GM19238 (cell line): ENCODE data around the gene SPDYA.
"Not testable (repeated sequence)": the region's sequence is repeated elsewhere in the genome, so short reads cannot be mapped to it uniquely, and the experiment has no call there.

Experiments used
- DNase-seq: peaks from one replicate; pipeline ENCODE4 v3.0.0; 2011; ENCODE audit warnings: low spot score; ENCODE audit not compliant: insufficient read length

SPDYA gene

DNA sequence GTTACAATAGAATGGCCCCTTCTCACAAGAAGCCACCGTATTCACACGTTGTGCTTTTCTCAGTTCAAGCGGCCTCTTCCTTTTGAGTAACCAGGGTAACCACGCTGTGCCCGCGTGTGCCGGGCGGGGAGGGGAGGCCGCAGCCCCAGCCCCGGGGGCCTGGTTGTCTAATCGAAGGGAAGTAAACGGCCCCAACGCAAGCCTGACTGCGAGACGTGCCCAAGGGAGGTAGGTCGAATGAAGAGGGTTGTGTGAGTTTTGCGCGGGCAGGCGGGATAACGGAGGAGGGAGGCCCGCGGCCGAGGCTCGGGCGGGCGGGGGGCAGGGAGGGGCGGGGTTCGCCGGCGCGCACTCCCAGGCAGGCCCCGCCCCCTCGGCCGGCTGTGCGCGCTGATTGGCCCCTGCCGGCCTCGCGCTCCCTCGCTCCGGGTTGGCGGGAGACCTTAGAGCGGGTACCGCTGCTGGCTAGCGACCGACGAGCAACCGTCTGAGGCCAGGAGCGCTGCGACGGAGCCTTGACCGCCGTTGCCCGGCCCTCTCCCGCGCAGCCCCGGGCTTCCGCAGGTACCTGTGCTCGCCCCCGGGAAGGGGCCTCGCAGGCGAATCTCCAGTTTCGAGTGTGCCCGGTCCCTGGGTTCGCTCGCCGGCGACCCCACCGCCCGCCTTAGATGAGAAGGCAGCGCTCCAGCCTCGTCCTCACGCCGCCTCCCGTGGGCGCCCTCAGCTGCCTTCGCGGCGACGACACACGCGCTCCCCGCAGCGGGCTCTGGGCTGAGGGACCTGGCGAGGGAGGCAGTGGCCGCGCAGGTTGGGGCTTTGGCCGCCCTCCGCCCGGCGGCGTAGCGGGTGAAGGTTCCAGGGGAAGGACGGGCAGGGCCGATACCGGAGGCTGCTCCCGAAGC, at the start of gene SPDYA:
Gene SPDYA, plus strand, starts transcription at position 451 of the 902 bp plus-strand sequence. CDS start 5,181 bp downstream, outside the sequence.
- DNase-seq, result peak; percentile 74

DNA sequence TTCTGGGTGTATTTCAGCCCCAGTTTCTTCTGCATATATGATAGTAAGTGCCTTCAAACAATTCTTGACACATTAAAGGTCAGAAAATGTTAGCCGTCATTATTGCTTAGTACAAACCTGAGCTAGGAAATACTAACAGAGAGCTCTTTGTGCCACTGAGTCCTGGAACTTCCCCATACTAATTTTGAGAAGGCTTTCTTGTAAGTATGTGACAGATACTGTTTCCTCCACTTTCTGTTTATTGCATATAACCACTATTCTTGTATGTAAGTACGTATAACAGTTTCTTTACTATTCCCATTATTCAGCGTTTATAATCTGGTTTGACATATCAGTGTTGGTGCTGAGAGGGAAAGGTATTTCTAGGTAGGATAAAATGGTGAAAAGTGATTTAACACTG, 49.2 kb upstream of the SPDYA start:
- DNase-seq, result no peak

DNA sequence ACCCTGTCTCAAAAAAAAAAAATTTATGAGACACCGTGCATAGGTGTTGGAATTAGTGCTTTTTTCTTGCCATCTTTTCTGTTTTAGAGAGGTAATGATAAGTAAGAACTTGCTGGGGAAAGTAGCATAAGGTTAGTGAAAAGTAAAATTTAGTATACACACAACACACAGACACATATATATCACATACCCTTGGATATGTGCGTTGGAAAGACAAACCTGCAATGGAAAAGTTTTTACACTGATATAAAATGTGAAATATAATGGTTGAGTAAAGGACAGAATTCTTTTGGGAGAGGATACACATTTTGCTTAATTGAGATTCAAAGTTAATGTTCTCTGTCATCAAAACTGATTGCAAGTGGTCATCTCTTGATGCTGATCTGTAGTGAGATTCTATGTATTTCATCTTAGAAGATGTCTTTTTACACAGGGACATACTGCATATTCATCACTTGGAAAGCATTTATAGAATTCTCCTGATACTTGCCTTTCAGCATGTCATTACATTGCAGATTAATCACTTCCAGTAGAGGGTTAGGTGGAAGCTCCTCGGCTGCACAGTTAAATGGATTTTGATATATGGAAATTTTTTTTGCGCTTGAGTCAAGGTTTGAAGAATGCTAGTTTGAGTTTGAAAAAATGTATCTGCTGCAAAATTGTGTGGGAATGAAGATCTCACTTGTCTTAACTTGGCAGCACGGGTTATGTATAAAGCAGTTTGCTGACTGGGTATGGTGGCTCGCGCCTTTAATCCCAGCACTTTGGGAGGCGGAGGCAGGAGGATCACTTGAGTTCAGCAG, 45.5 kb upstream of the SPDYA start:
- DNase-seq, result no peak

DNA sequence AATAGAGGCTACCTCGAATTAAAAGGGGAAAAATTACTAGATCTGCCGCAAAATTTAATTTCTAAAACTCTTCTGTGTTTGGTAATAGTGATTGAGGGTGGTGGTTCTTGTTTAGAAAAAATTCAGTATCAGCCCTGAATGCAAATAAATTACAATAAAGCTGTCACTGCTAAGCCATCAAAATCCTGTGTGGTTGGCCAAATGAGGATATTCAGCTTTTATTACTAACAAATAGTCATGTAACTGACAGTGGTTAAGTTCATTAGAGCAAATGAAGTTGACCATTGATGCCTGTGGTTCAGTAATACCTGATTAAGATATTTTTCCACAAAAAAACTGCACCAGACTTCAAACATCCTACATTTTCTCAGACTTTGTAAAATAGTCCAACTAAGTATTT, 44.6 kb upstream of the SPDYA start:
- DNase-seq, result no peak

DNA sequence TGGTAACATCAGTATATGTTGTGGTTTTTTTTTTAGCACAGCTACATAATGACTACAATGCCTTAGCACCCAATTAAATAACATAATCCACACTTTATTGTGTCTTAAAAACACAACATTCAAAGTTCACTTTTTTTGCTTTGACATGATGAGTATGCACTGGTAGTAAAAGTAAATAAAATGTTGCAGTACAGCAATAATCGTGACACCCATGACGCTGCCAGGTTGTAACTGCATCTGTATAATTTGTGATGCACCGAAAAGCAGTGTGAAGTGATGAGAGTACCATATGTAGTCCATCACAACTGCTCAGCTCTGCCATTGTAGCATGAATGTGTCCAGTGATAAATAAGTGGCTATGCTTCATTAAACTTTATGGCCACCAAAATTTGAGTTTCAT, 43.3 kb upstream of the SPDYA start:
- DNase-seq, result no peak

DNA sequence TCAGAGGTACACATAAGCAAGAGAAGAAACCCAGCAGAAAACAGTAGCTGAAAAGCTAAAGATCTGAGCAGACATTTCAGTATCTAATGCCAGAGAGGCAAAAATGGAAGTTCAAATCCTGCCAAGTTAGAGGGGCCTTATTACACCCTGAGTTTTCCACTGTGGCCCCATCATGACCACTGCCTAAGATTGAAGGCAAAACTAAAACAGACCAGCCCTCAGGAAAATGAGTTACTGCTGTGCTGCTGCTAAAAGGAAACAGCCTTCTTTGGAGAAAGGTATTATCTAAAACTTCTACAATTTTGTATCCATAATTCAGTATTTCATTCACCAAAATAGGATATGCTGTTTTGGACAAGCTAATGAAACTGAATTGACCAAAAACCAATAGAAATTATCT, 42.2 kb upstream of the SPDYA start:
- no peak for DNase-seq

DNA sequence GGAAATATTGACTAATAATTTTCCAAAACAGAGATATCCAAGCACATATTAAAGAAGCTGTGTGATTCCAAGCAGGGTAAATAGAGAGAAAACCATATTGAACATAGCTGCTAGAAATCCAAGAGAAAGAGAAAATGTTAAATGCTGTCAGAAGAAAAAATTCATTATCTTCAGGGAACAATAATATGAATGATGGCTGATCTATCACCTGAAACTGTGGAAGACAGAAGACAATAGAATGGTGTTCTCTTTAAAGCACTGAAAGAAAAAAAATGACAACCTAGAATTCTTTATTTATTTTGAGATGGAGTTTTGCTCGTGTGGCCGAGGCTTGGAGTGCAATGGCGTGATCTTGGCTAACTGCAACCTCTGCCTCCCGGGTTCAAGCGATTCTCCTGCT, 41.7 kb upstream of the SPDYA start:
- DNase-seq, result no peak

DNA sequence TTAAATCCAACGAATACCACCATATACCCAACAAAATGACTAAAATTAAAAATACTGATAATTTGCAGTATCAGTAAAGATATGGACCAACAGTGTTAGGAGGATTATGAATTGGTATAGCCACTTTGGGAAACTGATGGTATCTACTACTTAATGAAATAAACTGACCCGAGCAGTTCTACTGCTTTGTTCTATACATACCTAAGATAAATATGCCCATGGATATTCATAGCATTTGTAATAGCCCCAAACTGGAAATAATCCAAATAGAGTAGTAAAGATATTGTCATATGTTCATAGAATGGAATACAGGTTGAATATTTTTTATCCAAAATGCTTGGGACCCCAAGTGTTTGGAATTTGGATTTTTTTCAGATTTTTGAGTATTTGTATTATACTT, 38.3 kb upstream of the SPDYA start:
- no peak for DNase-seq

DNA sequence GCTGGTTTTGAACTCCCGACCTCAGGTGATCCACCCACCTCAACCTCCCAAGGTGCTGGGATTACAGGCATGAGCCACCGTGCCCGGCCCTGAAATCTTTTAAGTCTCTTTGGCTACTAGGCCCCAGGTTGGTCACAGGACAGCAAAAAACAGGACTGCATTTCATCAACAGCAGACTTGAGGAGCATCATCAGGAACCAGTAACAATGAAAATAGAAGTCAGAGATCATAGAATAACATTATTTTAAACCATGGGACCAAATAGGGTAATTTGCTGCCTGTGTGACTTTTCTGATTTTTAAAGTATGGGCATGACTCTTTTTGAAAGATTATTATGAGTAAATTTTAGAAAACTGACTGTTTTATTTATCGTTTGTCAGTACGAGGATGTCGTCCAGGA, 34.2 kb upstream of the SPDYA start:
- no peak for DNase-seq

DNA sequence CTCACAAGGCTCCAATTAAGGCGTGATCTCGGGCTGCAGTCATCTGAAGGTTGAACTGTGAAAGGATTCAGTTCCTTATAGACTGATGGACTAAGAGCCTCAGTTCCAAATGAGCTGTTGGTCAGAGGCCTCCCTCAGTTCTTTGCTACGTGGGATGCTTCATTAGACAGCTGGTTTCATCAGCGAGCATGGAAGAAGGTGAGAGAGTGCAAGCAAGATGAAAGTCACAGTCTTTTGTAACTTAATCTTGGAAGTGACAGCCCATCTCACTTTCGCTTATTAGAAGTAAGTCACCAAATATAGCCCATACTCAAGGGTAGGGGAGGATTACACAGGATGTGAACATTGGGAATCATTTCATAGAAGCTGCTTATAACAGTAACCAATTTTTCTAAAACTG, 32.2 kb upstream of the SPDYA start:
- DNase-seq, result no peak

DNA sequence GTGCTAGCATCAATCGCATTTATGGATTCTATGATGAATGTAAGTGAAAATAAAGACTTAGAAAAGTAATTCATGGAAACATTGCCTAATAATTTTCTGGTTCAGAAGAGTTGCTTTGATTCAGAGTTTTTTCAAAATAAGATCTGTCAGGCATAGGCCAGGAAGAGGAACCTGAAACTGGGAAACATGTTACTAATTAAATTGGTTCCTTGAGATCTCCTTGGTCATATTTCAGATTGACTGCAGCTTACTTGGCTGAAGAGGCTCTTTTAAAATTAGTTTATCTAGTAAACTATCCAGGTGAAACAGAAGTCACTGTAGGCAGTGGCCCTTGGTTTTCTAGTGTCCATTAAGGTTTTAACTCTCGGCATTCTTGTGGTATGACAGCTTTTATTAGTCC, 31.6 kb upstream of the SPDYA start:
- no peak for DNase-seq

DNA sequence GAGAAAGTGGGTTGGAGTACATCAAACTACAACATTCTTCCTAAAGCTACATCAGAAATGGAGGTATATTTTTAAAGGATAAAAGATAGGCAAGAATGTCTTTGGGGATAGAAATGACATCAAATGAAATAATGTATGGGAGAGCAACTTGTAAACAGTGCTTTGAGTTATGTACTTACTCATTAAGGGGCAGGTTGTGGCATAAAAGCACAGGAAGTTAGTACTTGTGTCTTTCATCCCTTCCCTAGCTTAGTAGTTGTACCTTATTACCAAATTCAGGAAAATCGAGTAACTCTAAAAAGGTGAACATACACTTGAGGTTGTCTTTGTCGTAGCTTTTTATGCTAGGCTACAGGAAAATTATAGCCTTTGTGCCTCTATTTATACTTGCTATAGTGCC, 30.1 kb upstream of the SPDYA start:
- DNase-seq, result no peak

DNA sequence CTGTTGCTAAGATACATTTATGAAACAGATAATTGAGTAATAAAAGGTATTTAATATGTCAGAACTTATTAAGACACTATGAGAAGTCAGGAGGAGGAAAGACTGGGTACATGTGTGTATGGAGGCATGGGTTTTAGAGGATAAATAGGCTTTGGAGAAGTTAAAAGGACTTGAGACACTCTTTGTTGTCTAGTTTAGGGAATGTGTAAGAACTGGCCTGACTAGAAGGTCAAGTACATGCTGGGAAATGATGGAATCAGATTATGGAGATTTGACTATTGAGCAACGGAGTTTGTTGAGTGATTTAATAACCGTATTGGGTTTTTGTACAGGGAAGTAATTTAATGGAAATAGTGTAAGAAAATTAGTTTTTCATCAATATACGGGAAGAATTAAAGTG, 28.2 kb upstream of the SPDYA start:
- no peak for DNase-seq

DNA sequence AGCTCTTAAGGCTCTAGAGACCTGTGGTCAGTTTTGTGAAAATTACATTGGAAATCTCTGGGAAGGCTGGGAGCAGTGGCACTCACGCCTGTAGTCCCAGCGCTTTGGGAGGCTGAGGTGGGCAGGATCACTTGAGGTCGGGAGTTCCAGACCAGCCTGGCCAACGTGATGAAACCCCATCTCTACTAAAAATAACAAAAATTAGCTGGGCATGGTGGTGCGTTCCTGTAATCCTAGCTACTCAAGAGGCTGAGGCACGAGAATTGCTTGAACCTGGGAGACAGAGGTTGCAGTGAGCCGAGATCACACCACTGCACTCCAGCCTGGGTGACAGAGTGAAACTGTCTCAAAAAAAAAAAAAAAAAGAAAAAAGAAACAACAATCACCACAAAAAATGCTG, 26.1 kb upstream of the SPDYA start:
- not testable (repeated sequence) for DNase-seq

DNA sequence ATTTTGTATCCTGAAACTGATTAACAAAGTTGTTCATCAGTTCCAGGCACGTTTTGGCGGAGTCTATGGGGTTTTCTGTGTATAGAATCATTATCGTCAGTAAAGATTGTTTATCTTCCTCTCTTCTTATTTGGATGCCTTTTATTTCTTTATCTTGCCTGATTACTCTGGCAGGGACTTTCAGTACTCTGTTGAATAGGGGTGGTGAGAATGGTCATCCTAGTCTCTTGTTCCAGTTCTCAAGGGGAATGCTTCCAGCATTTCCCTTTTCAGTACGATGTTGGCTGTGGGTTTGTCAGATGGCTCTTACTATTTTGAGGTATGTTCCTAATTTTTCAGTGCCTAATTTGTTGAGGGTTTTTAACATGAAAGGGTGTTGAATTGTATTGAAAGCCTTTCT, 14.0 kb upstream of the SPDYA start:
- DNase-seq, result no peak

DNA sequence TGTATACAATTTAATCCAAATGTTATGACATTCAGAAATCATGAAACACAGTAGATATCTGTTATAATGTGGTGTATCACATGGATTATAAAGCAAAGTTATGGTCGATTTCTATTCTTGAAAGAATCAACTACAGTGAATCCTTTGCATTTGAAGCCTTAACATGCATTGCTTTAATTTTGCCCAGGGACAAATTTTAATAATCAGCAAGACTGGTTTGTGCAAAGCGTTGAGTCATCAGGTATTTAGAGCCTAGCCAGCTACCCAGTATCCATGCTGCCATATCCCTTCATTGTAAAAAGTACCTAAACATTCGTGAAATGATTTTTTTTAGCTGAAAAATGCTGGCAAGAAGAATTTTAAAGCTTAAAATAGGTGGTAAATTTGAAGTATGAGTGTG, 8.9 kb upstream of the SPDYA start:
- DNase-seq, result no peak

DNA sequence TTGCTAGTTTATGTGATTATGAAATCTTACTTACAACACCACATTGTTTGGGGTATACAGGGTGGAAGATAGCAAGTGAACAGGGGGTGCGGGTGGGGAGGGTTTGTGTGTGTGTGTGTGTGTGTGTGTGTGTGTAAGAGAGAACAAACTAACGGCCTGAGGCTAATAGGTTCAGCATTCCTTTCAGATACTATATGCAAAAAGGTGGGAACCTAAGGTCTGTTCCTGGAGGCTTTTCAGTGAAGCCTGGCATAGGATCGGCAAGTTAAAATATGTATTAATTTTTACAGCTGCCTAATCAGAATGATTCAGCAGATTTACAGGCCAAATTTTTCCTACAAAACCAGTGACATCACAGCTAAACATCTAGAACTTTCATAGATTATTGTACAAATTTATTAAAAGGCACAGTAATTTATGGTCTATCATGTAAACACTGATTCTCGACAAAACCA, 7.6 kb upstream of the SPDYA start:
- no peak for DNase-seq

DNA sequence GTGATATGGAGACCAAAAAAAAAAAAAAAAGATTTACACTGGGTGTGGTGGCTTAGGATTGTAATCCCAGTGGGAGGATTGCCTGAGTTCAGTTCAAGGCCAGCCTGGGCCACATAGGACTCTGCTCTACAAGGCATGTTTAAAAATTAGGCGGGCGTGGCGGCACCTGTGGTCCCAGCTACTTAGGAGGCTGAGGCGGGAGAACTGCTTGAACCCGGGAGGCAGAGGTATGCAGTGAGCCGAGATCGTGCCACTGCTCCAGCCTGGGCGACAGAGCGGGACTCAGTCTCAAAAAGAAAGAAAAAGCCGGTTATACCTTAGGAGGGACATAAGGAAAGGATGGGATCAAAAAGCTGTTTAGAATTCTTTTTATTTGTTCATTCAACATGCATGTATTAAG, 707 bp upstream of the SPDYA start:
- no peak for DNase-seq

DNA sequence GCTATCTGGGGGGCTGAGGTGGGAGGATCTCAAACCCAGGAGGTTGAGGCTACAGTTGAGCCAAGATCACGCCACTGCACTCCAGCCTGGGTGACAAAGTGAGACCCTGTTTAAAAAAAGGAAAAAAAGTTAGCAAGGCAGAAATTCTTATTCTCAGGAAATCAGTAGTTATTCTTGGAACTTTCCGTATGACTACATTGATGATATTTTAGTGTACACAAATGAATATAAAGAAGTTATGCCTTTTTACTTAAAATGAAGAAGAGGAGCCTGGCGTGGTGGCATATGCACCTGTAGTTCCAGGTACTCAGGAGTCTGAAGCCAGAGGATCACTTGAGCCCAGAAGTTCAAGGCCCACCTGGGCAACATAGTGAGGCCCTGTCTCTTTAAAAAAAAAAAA, 7.4 kb downstream of the SPDYA start:
- no peak for DNase-seq

DNA sequence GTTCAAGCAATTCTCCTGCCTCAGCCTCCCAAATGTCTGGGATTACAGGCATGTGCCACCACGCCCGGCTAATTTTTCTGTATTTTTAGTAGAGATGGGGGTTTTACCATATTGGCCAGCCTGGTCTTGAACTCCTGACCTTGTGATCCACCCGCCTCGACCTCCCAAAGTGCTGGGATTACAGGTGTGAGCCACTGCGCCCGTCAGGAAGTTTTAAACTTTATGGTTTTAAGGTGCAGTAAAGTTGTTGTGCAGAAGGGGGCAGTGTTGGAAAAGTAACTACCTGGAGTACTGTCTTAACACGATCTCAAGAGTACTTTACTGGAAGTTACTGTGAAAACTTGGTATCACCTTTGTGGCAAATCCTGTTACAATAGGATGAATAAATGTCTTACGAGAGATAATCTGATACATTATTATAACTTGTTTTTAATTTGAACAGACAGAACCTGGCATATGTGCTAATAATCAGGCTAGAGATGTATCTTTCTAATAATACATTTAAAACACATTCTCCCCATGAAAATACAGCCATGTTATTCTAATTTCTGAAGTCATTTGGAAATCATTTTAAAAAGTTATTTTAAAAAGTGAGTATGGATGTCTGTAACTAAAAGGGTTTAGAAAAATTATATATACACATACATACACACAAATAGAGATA, 10.8 kb downstream of the SPDYA start:
- DNase-seq, result no peak

DNA sequence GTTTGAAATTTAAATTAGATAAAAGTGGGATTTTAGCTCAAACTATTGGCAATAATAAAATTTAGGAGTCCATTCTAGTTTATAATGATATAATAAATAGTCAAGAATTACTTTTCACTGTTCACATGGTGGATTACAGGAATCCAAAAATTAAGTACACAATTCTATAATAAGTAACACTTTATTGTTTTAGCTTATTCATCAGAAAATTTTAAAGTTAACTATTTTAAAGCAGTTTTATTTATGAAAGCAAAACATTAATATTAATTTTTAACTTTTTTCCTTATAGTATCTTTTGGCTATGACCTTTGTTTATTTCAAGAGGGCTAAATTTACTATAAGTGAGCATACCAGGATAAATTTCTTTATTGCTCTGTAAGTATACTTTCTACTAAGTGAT, 11.4 kb downstream of the SPDYA start:
- no peak for DNase-seq

DNA sequence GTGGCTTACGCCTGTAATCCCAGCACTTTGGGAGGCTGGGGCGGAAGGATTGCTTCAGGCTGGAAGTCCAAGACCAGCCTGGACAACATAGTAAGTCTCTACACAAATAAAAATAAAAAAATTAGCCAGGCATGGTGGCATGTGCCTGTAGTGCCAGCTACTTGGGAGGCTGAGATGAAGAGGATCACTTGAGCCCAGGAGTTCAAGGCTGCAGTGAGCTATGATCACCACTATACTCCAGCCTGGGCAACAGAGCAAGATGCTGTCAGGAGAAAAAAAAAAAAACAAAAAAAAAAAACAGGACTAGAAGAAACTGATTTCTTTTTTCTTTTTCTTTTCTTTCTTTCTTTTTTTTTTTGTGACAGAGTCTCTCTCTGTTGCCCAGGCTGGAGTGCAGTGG, 13.6 kb downstream of the SPDYA start:
- no peak for DNase-seq
